HG02759 (cell line): ENCODE results near the gene EXOC2.
"Not testable (repeated sequence)": the region's sequence is repeated elsewhere in the genome, so short reads cannot be mapped to it uniquely, and the experiment has no call there.

Source experiments
- ATAC-seq: cut with Tn5 transposase; IDR thresholded peaks from one replicate; pipeline ENCODE4 v1.9.1; 2021; ENCODE audit warnings: mild to moderate bottlenecking, moderate library complexity; ENCODE audit not compliant: unreplicated experiment

Gene EXOC2

DNA sequence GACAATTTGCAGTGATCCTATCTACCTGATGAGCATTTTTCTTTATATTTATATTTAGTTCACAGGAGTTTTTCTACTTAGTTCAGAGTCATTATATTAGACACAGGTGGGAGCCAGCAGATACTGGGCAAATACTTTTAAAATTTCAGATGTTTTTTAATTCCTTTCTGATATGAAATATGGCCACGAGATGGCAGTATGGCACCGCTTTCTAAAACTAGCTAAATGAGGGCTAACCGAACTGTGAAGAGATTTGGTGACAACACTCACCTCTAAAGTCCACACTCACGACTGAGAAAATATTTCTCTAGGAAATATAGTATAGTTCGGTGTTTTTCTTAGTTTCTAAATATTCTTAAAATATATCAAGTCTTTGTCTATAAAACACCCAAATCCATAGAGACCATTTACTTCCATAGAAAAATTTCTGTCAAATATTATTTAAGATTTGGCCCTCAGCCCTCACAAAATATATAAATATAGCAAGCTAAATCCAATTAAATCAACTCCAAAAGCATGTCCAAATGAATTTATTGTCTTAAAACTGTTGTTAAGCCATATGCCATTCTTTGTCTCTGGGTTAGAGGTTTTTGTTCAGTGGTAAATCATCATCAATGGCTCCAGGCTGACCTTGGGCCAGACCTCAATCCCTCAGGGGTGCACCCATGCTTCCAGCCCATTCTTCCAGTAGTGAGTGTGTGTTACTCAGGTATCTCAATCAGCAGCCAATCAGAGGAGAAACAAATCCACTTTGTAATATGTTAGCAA lies 99.6 kb downstream of the EXOC2 start:
- ATAC-seq = no peak

DNA sequence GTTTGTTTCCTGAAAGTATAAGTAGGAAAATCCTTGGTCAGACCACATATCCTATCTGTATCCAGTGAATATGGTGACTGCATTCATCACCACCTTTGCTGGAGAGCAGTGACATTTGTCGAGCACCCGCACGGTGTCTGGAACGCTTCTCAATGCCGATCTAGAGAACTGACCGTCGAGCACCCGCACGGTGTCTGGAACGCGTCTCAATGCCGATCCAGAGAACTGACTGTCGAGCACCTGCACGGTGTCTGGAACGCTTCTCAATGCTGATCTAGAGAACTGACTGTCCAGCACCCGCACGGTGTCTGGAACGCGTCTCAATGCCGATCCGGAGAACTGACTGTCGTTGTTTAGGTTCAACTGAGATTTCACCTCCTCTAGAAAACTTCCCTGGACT lies 103.8 kb downstream of the EXOC2 start:
- no peak for ATAC-seq

DNA sequence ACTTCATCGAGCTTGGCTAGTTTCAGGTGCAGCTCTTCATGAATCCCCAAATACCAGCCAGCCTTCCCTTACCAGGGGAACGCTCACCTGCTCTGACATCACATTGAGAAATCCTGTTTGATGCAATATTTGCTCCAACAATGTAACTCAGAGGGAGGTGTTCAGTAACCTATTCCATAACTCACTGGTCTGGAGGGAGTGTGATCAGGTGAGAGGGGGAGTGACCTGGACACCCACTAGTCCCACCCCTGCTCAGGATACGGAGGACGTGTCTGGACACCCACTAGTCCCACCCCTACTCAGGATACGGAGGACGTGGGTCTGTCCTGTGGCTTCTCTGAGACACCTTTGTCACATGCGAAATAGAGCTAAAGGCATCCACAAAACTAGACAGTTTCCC lies 106.4 kb downstream of the EXOC2 start:
- no peak for ATAC-seq

DNA sequence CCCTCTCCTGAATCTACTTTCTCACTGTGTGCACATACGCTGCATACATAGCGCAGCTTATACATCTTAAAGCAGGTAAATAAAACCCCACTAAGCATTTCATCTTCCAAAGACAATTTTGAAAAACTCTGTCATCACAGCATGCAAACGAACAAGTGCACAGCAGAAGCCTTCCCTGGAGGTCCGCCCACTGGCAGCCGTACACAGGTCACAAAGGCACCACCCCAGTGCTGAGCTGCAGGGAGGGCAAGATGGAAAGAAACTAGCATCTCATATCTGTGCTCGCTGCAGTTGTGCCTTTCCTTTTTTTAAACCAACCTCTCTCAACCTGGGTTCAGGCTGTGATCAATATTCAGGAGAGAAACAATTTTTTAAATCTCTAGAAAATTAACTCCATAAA lies 109.3 kb downstream of the EXOC2 start:
- ATAC-seq = no peak

DNA sequence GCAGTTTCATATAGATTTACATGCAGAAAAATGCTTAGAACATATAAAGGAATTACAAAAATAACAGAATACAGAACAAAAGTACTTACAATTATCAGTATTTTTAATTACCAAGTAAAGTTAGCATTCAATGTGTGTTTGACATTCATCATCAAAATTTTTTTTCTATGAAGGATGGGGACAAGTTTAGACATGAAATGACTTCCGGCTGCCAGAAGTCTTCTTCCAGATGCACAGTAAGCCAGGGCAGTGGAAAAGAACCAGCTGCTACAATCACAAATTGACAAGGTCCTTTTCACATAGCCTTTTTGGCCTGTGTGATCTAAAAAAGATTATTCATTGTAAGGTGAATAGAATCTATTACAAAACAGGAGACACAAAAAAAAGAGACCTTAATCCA lies 109.8 kb downstream of the EXOC2 start:
- no peak for ATAC-seq

DNA sequence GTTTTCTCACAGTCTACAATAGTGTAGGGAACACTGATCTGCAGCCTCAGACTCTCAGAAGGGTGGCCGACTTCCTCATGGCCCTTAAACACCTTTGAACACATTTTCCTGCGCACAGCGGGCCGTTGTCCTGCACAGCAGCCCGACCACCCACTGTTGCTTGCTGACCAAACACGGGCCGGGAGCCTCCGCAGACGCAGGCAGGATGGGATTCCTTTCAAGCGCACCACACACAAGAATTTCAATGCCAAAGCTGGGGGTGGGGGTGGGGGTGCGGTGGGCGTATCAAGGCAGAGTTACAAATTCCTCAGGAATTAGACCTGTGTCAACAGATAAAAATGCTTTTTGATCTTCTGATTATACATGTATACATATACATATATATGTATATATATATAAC lies 110.6 kb downstream of the EXOC2 start:
- ATAC-seq = no peak

DNA sequence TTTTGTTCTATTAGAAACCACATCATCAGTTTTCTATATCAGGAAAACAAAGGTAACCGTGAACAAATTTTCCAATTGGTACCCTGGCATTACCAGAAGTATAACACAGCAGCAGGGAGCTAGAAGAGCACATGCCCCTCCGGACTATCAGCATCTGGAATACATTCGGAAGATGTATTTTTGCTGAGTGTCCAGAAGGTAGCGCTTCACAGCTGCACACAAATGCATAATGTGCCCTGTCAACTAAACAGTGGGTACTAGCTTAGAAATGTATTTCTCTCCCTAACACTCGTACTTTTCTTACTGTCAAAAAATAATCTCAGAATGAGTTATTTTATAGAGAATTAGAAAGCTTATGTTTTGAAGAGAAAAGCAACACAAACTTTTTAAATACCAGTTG lies 113.6 kb downstream of the EXOC2 start:
- ATAC-seq = no peak

DNA sequence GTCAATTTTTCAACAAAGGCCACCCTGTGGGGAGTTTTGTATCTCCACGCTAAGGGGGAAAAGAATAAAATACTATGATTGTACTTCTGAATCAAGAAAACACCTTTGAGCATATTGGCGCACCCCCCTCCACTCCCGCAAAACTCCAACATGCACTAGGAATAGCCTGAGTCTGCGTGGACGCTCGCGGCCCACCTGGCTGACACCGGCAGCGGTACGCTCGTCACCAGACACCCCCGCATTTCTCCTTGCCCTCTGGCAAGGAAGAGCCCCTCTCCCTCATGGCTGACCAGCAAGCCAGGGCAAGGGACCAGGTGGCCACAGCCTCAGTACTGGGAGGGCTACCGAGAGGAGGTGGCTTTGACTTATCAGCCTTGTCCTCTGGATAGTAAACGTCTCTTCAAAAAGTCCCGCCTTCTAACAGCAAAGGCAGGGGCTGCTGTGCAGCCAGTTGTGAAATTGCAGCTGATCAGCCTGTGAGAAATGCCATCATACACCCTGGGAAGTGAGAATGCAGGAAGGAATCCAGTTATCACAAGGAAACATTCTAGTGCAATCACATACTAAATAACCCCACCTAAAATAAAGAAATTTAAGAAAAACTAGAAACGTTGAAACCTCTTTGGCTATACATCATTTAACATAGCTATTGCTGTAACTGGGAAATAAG lies 120.2 kb downstream of the EXOC2 start:
- no peak for ATAC-seq

DNA sequence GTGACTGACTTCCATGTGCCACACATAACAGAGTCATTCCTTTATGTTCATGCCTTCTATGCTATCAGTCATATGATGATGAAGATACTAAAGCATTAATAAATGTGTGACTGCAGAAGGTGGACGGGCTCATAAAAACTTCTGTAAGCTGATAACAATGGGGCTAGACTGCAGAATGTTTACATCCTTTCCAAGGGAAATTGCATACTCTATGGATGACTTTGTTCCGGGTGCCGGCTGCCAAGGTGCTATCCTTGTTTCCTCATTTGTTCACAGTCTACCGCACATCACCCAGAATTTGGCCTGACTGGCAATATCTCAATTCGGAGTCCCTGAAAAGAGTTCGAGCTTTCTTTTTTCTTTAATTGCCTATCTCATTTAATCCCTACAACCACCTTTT lies 121.0 kb downstream of the EXOC2 start:
- no peak for ATAC-seq

DNA sequence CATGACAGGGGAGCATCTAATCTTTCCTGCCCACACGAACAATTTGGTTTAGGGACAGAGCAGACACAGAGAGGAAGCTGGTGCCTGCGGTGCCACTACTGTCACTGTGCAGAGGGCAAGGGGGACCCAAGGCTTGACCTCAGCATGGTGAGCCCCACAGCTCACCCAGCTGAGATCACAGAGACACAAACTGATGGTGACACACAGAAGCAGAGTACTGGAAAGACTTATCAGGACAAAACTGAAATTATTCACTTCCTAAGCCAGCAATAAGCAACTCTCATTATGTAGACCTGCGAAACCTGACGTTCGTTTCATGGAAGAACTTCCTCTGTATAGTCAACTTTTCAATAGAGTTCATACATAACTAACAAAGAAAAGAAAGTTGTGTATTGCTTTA lies 122.1 kb downstream of the EXOC2 start:
- no peak for ATAC-seq

DNA sequence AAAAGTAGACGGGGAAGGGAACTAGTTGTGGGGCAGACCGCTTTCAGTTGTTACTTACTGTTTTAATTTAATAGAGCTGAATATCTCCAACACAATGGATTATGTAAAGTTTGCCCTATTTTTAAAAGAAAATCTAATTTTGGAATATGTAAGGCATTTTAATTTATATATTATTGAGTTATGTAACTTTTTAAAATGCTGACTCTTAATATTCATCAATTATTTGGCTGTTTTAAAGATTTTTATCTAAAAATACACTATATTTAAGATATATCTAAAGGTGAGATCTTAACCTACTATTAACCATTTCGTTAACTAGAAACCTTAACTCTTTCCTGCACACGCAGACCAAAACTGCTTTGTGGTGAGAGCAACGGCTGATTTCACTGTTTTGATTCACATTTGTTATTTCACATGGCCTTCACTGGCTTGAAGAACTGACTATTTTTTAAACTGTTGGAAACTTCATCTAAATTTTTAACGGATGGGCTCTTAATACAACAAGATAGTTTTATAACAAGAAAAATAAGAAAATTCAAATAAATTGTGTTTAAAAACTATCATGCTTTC lies 123.9 kb downstream of the EXOC2 start:
- ATAC-seq = no peak

DNA sequence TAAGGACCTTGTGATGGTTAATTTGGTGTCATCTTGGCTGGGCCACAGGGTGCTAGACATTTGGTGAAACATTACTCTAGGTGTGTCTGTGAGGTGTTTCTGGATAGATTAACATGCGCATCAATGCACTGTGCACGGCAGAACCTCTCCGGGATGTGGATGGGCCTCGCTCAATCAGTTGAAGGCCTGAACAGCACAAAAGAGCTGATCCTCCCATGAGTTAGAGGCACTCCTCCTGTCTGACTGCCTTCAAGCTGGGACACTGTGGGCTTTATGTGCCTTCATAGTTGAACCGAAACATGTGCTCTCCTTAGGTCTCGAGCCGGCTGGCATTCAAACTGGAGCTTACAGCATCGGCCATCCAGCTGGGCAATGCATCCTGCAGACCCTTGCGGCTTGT lies 124.9 kb downstream of the EXOC2 start:
- ATAC-seq = no peak

DNA sequence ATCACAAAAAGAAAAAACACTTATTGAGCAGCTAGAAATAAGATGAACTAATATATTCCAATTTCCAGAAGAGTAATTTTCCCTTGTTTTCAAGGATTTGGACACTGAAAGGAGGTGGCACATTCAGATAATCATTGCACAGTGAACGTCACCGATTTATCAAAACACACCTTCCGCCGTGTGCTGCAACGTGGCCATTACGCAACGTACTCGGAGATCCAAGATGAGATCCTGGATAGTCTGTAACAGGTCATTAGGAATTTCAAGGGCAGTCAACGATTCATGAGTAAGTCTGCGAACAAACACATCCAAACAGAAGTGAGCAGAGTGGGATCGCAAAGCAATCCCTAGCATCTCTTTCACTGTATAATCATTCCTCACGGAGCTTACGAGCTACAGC lies 129.1 kb downstream of the EXOC2 start:
- no peak for ATAC-seq

DNA sequence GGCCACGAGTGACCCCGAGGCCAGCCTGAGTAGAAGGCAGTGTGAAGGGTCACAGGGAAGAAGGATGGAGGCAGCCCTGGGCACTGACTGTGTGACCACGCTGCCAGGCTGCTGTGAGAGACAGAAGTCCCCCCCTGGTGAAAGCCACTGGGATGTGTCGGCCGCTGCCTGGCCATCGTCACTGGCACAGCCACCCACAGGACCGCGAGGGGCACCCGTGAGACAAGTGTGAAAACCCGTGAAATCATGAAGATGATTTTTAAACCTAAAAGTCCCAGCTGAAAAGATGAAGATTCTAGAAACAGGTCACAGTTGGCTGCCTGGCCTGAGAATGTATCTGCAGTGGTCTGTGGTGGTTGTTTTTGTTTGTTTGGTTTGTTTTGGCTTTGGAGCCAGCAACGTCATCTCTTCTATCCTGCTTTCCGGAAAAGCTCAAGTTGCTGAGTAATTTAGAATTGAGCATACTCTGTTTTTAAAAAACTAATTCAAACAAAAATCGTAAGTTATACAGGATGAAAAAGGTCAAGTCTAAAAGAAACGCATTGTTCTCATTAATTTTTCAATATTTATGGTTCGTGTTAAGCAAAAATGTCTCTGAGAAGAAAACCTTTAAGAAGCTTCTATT lies 130.8 kb downstream of the EXOC2 start:
- no peak for ATAC-seq

DNA sequence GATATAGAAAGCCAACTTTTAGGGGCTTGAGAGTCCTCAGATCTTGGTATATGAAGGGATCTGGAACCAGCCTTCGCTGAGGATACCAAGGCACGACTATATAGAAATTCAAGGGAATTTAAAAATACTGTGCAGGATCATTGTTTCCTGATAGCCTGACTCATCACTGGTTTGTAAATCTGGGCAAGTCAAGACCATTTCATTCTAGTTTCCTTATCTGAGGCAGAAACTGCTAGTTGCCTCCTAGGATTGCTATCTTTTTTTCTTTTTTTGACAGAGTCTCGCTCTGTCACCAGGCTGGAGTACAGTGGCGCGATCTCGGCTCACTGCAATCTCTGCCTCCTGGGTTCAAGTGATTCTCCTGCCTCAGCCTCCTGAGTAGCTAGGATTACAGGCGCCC lies 131.6 kb downstream of the EXOC2 start:
- not testable (repeated sequence) for ATAC-seq

DNA sequence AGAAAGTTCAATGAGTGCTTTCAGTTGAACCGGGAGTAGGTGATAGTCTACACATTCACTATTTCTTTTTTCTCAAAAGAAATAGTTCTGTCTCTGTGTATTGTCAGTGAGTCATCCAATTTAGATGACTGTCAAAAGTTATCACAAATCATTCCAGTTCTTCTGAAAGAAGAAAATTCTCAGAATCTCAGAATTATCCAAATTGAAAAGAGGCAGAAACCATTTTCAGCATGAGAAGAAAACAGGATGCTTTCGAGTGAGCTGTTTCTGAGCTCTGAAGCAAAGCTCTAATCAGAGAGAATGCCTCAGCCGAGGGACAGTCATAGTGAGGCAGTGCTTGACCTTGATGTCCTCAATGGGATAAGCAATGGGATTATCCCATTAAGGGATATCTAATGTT lies 134.0 kb downstream of the EXOC2 start:
- ATAC-seq = no peak

DNA sequence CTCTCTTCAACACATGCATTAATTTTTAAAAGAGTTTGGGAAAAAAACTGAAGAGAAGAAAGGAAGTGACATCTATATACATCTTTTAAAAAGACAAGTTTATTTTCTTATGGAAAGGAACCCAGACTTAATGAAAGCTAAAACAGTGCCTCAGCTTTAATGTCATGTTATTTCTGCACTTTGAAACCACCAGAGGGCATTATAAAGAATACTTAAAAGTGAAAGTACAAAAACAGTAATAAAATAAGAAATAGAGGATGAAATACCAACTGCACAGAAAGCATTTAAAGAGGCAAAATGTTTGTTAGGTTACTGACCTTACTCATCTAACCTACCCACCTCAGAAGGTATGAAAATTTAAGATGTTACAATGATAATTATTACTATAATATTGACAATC lies 134.8 kb downstream of the EXOC2 start:
- ATAC-seq = no peak

DNA sequence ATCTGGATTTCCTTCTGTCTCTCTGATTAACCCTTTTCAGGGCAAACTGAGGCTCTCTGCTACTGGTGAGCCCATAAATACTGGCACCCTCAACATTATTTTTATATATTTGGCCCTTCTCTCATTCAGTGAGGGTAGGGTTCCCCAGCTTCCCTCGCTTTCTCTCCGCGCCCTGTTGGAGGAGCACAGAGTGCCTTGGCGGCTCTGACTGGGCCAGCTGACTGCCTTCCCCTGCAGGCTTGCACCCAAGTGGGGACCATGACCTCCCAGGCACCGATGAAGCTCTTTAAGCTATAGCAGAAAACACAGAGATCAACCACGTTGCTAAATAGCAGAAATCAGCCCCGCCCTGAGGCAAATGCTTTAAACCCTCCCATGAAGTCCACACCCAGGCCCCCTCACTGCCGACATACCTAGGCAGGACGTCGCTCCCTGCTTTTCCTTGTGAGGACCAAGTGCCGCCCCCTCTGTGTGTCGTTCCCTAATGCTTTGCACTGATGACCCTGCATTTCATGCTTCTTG lies 141.0 kb downstream of the EXOC2 start:
- no peak for ATAC-seq

DNA sequence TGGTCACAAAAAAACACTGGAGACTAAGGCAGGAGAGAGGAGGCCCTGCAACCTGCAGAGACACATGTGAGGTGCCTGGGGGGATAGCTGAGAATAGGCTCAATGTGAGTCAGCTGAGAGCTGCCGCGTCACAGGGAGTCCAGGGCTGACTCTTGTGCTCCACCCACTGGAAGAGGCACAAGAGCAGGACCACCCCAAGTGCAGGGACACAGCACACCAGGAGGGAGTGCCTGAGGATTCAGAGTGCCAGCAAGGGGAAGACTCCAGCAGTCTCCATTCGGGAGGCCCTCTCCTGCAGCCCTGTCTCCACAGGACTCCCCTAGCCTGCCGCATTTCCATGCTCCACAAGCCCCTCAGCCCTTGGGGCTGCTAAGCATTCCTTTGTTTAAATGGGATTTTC lies 141.5 kb downstream of the EXOC2 start:
- ATAC-seq = no peak

DNA sequence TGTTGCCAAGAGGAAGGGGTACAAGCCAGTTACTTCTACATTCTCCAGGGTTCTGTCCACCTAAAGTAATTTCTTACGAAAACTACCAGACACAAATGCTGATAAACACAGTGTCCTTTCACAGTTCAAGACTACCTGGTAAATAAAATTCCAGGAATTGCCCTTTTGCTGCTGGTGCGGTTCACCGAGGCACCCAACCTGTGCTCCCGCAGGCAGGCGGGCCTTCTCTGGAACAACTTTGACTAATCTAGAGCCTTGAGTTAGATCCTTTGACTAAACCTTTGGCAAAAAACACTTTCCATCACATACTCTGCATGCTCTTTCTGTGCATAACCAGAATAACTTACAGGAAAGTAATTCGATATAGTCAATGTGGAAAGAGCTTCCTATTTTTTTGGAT lies 143.0 kb downstream of the EXOC2 start:
- ATAC-seq = no peak

DNA sequence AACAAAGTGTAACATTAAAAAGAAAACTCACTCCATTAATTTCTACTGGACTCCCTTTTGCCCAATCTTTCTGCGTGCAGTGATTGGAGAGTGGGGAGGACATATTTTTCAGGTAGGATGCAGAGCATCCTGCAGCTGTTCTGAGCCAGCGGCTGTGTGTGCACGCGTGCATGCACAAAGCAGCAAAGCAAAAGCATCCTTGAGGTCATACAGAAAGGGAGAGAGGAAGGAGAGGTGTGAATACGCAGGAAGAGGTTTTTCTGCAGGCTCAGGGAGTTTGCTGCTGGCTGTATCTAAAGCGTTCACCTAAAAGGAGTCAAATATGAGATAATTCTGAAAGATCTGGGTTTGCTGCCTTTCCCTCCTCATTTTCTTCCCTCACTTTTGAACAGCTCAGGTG lies 144.4 kb downstream of the EXOC2 start:
- no peak for ATAC-seq

DNA sequence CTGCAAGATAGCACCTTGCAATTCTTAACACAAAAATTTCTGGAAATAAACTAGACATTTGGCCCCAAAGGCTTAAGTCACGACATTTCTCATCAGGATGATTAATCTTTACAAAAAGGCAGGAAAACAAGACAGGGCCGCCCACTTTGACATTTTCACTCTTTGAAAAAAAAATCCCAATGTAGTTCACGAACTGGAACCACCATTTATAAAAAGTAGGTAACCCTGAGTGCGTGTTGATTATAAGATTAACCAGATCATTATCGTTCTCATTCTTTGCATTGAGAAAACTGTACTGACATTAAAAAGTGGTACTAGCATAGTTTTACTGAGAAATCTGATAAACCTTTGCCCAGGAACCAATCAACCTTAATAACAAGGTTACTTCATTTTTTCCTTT lies 144.8 kb downstream of the EXOC2 start:
- no peak for ATAC-seq
